B cell (primary cell): ENCODE data around the gene MBD3. TPM values are rescaled to one million over a fixed set of nuclear protein-coding genes. Genes with fewer than 3 reads are reported as not detected.

ENCODE experiments used
- ATAC-seq: fragments of 200-7000 bp; cut with Tn5 transposase; one replicate; pipeline ENCODE4 v1.10.0; 2021; ENCODE audit warnings: low read depth, mild to moderate bottlenecking, moderate number of reproducible peaks, moderate library complexity
- CTCF ChIA-PET: fragments of 350-600 bp; sonication (Branson Sonifier 250); formaldehyde crosslinking; loops from one replicate; lab custom pipeline; 2021; ENCODE audit warnings: antibody characterized with exemption, inconsistent platforms; lab: Charles Lee
- POLR2A ChIA-PET: fragments of 350-600 bp; sonication (Branson Sonifier 250); formaldehyde crosslinking; loops from one replicate; lab custom pipeline; 2021; ENCODE audit warnings: antibody characterized with exemption; lab: Charles Lee
- DNase-seq: peaks from one replicate; pipeline ENCODE4 v3.0.0; 2013
- H2AFZ ChIP-seq: 2 replicates; pipeline ENCODE4 v1.6.1; 2012; ENCODE audit warnings: mild to moderate bottlenecking, low read depth, low read length; ENCODE audit not compliant: insufficient read depth, poor library complexity, severe bottlenecking
- H3K27ac ChIP-seq, 2 donors: 1 replicate in 1 of 2; 2 replicates in 1 of 2; pipeline ENCODE4 v1.5.1; 2012 to 2013; ENCODE audit warnings: low read length in 2 of 2, mild to moderate bottlenecking in 2 of 2, moderate library complexity in 1 of 2
- H3K27me3 ChIP-seq, 4 experiments: fragments of 200-600 bp in 1 of 4; sonication (generic) in 1 of 4; replicated peaks in 1 of 4; 1 replicate in 2 of 4; 2 replicates in 2 of 4; pipeline versions ENCODE4 v1.6.1 to v1.7.0; 2013 to 2016; ENCODE audit warnings: low read length in 3 of 4, mild to moderate bottlenecking in 2 of 4, mixed read lengths in 1 of 4, moderate library complexity in 1 of 4; ENCODE audit not compliant: insufficient read depth in 4 of 4, control insufficient read depth in 3 of 4; ENCODE audit errors: control extremely low read depth in 1 of 4
- H3K36me3 ChIP-seq, 2 experiments: replicated peaks in 1 of 2; 1 replicate in 1 of 2; 2 replicates in 1 of 2; pipeline versions ENCODE4 v1.6.1 to v1.7.1; 2013; ENCODE audit warnings: low read length in 1 of 2; ENCODE audit not compliant: insufficient read depth in 2 of 2, control insufficient read depth in 1 of 2; ENCODE audit errors: control extremely low read depth in 1 of 2, extremely low read depth in 1 of 2
- H3K4me1 ChIP-seq, 2 donors: fragments of 200-600 bp in 1 of 2; sonication (generic) in 1 of 2; 1 replicate in 1 of 2; 2 replicates in 1 of 2; pipeline versions ENCODE4 v1.5.1 to v1.6.1; 2013 to 2017; ENCODE audit warnings: low read length in 2 of 2; ENCODE audit not compliant: control insufficient read depth in 2 of 2, insufficient read depth in 2 of 2
- H3K4me2 ChIP-seq: replicated peaks from 2 replicates; pipeline ENCODE3; 2012; ENCODE audit warnings: mild to moderate bottlenecking, low read depth, low read length; ENCODE audit not compliant: poor library complexity, severe bottlenecking
- H3K4me3 ChIP-seq, 5 experiments: fragments of 200-600 bp in 1 of 5; sonication (generic) in 1 of 5; 1 replicate in 3 of 5; 2 replicates in 2 of 5; pipeline versions ENCODE4 v1.5.1 to v1.7.0; 2011 to 2016; ENCODE audit warnings: low read length in 4 of 5, mild to moderate bottlenecking in 4 of 5, low read depth in 2 of 5, control low read depth in 1 of 5, moderate library complexity in 1 of 5; ENCODE audit not compliant: insufficient read depth in 1 of 5; ENCODE audit errors: control extremely low read depth in 1 of 5, extremely low read depth in 1 of 5
- H3K79me2 ChIP-seq: fragments of 200-600 bp; sonication (generic); one replicate; pipeline ENCODE4 v1.6.0; 2016; ENCODE audit warnings: low read length; ENCODE audit not compliant: control insufficient read depth, insufficient read depth
- H3K9ac ChIP-seq: fragments of 200-600 bp; sonication (generic); 2 replicates; pipeline ENCODE4 v1.6.1; 2017; ENCODE audit warnings: mild to moderate bottlenecking, low read length, moderate library complexity
- H3K9me3 ChIP-seq, 3 donors: one replicate each; pipeline versions ENCODE4 v1.6.1 to v1.7.1; 2013; ENCODE audit warnings: low read length in 2 of 3; ENCODE audit not compliant: control insufficient read depth in 2 of 3, insufficient read depth in 1 of 3; ENCODE audit errors: control extremely low read depth in 1 of 3
- H4K20me1 ChIP-seq: 2 replicates; pipeline ENCODE4 v1.6.0; 2012; ENCODE audit warnings: mild to moderate bottlenecking, low read length; ENCODE audit not compliant: insufficient read depth, control insufficient read depth, poor library complexity, severe bottlenecking
- H3K27ac Mint-ChIP-seq: one replicate; pipeline ENCODE4 v1.8.0; 2021; ENCODE audit warnings: mixed read lengths
- H3K27me3 Mint-ChIP-seq: one replicate; pipeline ENCODE4 v1.8.0; 2021; ENCODE audit warnings: mixed read lengths
- H3K4me1 Mint-ChIP-seq: one replicate; pipeline ENCODE4 v1.8.0; 2021; ENCODE audit warnings: mixed read lengths
- H3K4me3 Mint-ChIP-seq: one replicate; pipeline ENCODE4 v1.8.0; 2021; ENCODE audit warnings: mixed read lengths
- H3K9me3 Mint-ChIP-seq: one replicate; pipeline ENCODE4 v1.8.0; 2022; ENCODE audit warnings: mixed read lengths; ENCODE audit not compliant: insufficient read depth
- CTCF ChIP-seq: fragments of 200-600 bp; IDR thresholded peaks from one replicate; pipeline ENCODE4 v1.8.0; 2022; ENCODE audit warnings: antibody characterized with exemption, mild to moderate bottlenecking
- EZH2 ChIP-seq: IDR thresholded peaks from 2 replicates; pipeline ENCODE4 v1.6.1; 2012; ENCODE audit warnings: borderline replicate concordance, low read depth, mild to moderate bottlenecking, moderate library complexity, low read length; ENCODE audit not compliant: insufficient read depth, poor library complexity, severe bottlenecking
- WGBS: methylation state at CpG from one replicate; pipeline ENCODE4 v1.1.5; 2013; ENCODE audit warnings: missing lambda C conversion rate; ENCODE audit not compliant: insufficient coverage; 5-methylcytosine and 5-hydroxymethylcytosine counted together
- intact Hi-C: fragments of 100-400 bp; cut with micrococcal nuclease; formaldehyde crosslinking; loops from one replicate; pipeline ENCODE4 v1.10.0; 2022
- polyA plus RNA-seq: library from polyadenylated mRNA; depleted of rRNA; stranded (reverse); fragments of >200 nt; gene quantifications from 2 replicates; pipeline ENCODE4 v1.2.3, GENCODE V29; 2012
- total RNA-seq, 2 donors: library from RNA; stranded (reverse); fragments of 120-200 nt in 1 of 2; gene quantifications; 1 replicate in 1 of 2; 2 replicates in 1 of 2; pipeline versions ENCODE4 v1.2.3 to v1.2.4, GENCODE V29; 2013 to 2022

MBD3 gene
- total and polyA plus RNA-seq, 2 donors (not counting 1 experiment from before 2014, with no cell fraction given) = 48.1 to 84.6 TPM

GRCh38 chr19:1612114-1613086 is 19.7 kb upstream of the MBD3 start:
- no peak for TF ChIP-seq EZH2
- H3K27me3 ChIP-seq = no peaks in the 10 kb centered on the region
- ATAC-seq (no peak), DNase-seq (no peak)
- Mint-ChIP-seq H3K27me3 (no peaks in the 10 kb centered on the region), H3K27ac (peak overlapping the region; percentile 20), H3K4me3 (no peak overlapping the region), H3K4me1 (peaks cover 31% of the 10 kb centered on the region), H3K9me3 (no peaks in the 10 kb centered on the region)
- ChIA-PET POLR2A (interaction anchor here (0.6 to 1.0 kb wide), 2 partner anchors 16 to 20 kb away, joined by 4 read pairs; partner anchors contain the start of gene MBD3), CTCF (interaction anchor here (1.5 kb wide), 1 partner anchor 60 kb away, joined by 3 read pairs; no protein-coding TSS in a partner anchor)
- peaks cover 0 to 69% of the 10 kb centered on the region in 2 experiments for H3K36me3 ChIP-seq
- intact Hi-C loops = no loop called here
- no peak overlapping the region for H2AFZ ChIP-seq
- H3K4me1 ChIP-seq = peaks cover 25 to 38% of the 10 kb centered on the region in 2 donors
- WGBS = 96% methylated on average over 39 of the region's 39 CpGs
- peaks cover 16% of the 10 kb centered on the region for H3K79me2 ChIP-seq
- no peak overlapping the region for H3K27ac ChIP-seq
- H3K4me3 ChIP-seq = no peak overlapping the region
- peaks cover 88% of the 10 kb centered on the region for H4K20me1 ChIP-seq
- H3K9me3 ChIP-seq = no peaks in the 10 kb centered on the region
- no peak overlapping the region for H3K9ac ChIP-seq
- H3K4me2 ChIP-seq = no peak overlapping the region

GRCh38 chr19:1611353-1611752 is 18.7 kb upstream of the MBD3 start:
- no peak overlapping the region for H3K27ac Mint-ChIP-seq

More at GRCh38 chr19:1611353-1611752, 18.7 kb upstream of the MBD3 start:
- ATAC-seq (no peak), DNase-seq (no peak)
- Histone ChIP-seq H2AFZ (no peak overlapping the region), H3K79me2 (peaks cover 9% of the 10 kb centered on the region), H3K36me3 (peaks cover 0 to 65% of the 10 kb centered on the region in 2 experiments), H3K9me3 (no peaks in the 10 kb centered on the region), H3K27ac (no peak overlapping the region), H3K4me2 (no peak overlapping the region), H4K20me1 (peaks cover 77% of the 10 kb centered on the region), H3K4me1 (peaks cover 17 to 30% of the 10 kb centered on the region in 2 donors), H3K9ac (no peak overlapping the region), H3K27me3 (no peaks in the 10 kb centered on the region), H3K4me3 (no peak overlapping the region)
- Mint-ChIP-seq H3K4me3 (no peak overlapping the region), H3K27me3 (no peaks in the 10 kb centered on the region), H3K9me3 (no peaks in the 10 kb centered on the region), H3K4me1 (peaks cover 28% of the 10 kb centered on the region)
- POLR2A ChIA-PET = interaction anchor here (0.6 kb wide), 1 partner anchor 146 kb away, joined by 13 read pairs; no protein-coding TSS in a partner anchor
- 92% methylated on average over 11 of the region's 15 CpGs for WGBS
- intact Hi-C loops = no loop called here
- CTCF ChIA-PET = interaction anchor here (1.5 kb wide), 1 partner anchor 61 kb away, joined by 3 read pairs; no protein-coding TSS in a partner anchor
- no peak for TF ChIP-seq EZH2
- no peak for TF ChIP-seq CTCF
